Measurements from ENCODE around the gene C1orf122. TPM values are rescaled to one million over a fixed set of nuclear protein-coding genes. Genes with fewer than 3 reads are reported as not detected.

The C1orf122 gene
- total and polyA plus RNA-seq, 2 of the 8 experiments (the other 6 are each of a cell fraction or from before 2014, with no cell fraction given): 32.1 to 36.9 TPM

DNA sequence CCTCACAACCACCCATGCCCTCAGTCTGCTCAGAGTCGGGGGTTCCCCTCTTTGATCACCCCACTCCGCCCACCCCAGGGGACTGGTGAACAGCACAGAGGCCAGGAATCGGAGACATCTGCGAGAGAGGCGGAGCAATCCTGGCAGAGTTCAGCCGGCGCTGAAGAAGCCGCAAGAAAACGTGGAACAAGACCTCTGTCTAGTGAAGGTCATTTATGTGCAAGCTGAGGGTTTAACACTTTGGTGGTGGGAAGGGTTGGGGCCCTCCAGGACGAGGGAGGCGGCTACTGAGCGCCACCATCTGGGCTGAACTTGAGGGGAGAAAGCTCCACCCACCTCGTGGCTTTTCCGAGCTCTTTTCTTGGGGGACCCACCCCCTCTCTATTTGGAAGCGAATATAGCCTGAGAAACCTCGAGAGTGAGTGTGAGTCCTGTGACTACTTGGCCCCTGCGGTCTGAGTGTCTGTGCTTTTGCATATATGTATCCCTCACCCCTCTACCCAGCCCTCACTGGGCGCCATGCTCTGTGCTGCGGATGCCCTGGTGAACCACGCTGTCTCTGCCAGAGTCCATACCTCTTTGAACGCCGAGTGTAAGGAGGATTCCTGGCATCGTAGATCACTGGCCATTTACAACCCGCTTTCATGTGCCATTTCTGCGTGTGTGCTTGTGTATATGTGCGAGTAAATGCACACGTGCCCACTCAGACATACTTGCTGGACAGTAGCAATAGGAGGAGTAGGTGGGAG is 41.5 kb upstream of the C1orf122 start (continued):
- no peak for TF ChIP-seq EZH2 (IDR thresholded peaks at IDR 0.05; ENCODE audit: low read depth, low read length, severe bottlenecking)
- no peak for TF ChIP-seq JUN (IDR thresholded peaks at IDR 0.05; ENCODE audit: low read depth, low read length)
- TF ChIP-seq MAFK (IDR thresholded peaks at IDR 0.05; ENCODE audit: low read depth, low read length): no peak
- peak; percentile 15 for TF ChIP-seq KDM4A (IDR thresholded peaks at IDR 0.05; ENCODE audit: low read depth, low read length, severe bottlenecking)
- TF ChIP-seq RBBP5 (IDR thresholded peaks at IDR 0.05; ENCODE audit: borderline replicate concordance, low read depth, low read length): no peak
- TF ChIP-seq SAP30 (IDR thresholded peaks at IDR 0.05; ENCODE audit: insufficient read depth, insufficient replicate concordance, low read length): no peak
- 0 out of 4 replicates have a peak, but pooled peaks of 1 of the 2 experiments have one; percentile 4 for TF ChIP-seq SIN3A (conservative IDR thresholded peaks at IDR 0.05 in 1 of 2, IDR thresholded peaks at IDR 0.05 in 1 of 2; ENCODE audit: low read depth in 1 of 2, low read length in 2 of 2)
- no peak for TF ChIP-seq RNF2 (IDR thresholded peaks at IDR 0.05; ENCODE audit: borderline replicate concordance, low read depth, low read length, missing control alignments, poor library complexity, severe bottlenecking)
- TF ChIP-seq ZNF274 (IDR thresholded peaks at IDR 0.05; ENCODE audit: borderline replicate concordance, extremely low read depth, low read length): no peak
